Epithelial cell of esophagus (primary cell): Measurements from ENCODE around the gene TGIF2.

Source experiments
- DNase-seq: peaks from one replicate; pipeline ENCODE4 v3.0.0; 2010; ENCODE audit warnings: low read depth
- H3K4me3 ChIP-seq: 2 replicates; pipeline ENCODE4 v1.5.1; 2011; ENCODE audit warnings: mild to moderate bottlenecking, low read length, control low read depth
- TF ChIP-seq, protein P1 (sequence below): IDR thresholded peaks from 2 replicates; pipeline ENCODE4 v1.5.1; 2011; ENCODE audit warnings: low read depth, mild to moderate bottlenecking, low read length, control low read depth, inconsistent platforms; ENCODE audit not compliant: insufficient read depth; ENCODE audit errors: missing control alignments

TGIF2 gene

DNA sequence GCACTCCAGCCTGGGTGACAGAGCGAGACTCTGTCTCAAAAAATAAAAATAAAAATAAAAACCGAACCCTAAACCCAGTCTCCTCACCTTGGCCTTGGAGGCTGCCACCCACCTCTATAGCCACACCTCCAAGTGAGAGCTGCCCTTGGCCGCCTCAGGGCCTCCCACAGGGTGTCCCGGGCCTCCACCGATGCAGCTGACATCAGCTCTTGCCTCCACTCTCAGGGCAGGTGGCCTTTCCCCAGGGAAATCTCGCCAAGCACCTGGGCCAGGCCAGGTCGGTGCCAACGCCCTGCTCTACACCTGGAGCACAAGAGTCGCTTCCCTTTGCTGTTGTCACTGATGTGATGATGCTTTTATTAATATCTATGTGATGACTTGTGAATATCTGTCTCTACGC lies 41.0 kb upstream of the TGIF2 start:
- TF ChIP-seq, protein P1, sequence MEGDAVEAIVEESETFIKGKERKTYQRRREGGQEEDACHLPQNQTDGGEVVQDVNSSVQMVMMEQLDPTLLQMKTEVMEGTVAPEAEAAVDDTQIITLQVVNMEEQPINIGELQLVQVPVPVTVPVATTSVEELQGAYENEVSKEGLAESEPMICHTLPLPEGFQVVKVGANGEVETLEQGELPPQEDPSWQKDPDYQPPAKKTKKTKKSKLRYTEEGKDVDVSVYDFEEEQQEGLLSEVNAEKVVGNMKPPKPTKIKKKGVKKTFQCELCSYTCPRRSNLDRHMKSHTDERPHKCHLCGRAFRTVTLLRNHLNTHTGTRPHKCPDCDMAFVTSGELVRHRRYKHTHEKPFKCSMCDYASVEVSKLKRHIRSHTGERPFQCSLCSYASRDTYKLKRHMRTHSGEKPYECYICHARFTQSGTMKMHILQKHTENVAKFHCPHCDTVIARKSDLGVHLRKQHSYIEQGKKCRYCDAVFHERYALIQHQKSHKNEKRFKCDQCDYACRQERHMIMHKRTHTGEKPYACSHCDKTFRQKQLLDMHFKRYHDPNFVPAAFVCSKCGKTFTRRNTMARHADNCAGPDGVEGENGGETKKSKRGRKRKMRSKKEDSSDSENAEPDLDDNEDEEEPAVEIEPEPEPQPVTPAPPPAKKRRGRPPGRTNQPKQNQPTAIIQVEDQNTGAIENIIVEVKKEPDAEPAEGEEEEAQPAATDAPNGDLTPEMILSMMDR, result no peak
- H3K4me3 ChIP-seq, result no peak overlapping the region
- no peak for DNase-seq

DNA sequence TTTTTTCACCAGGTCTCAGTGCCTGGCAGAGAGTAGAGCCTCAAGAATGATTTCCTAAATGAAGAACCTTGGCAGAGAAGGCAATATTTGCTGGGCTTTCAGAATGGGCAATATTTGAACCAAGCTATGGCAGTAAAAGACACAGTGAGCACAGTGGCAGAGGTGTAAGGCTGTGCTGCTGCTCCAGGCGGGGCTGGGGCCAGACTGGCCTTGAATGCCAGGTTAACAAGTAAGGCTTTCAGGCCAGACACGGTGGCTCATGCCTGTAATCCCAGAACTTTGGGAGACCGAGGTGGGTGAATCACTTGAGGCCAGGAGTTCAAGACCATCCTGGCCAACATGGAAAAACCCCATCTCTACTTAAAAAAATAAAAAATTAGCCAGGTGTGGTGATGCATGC lies 40.6 kb upstream of the TGIF2 start:
- TF ChIP-seq, protein P1, result no peak
- DNase-seq, result no peak
- H3K4me3 ChIP-seq, result no peak overlapping the region

DNA sequence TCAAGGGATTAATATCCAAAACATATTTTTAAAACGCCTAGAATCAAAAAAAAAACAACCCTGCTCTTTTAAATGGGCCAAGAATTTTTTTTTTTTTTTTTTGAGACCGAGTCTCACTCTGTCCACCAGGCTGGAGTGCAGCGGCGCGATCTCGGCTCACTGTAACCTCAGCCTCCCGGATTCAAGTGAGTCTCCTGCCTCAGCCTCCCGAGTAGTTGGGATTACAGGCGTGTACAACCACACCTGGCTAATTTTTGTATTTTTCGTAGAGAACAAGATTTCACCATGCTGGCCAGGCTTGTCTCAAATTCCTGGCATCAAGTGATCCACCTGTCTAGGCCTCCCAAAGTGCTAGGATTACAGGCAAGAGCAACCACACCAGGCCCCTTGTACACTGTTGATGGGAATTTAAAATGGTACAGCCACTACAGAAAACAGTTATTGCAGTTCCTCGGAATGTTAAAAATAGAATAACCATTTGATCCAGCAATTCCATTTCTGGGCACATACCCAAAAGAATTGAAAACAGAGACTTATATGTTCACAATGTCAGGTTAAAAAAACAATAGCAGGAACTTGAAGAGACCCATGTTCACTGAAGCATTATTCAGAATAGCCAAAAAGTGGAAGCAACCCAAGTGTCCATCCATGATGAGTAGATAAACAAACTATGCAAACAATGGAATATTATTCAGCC lies 35.2 kb upstream of the TGIF2 start:
- DNase-seq, result no peak

DNA sequence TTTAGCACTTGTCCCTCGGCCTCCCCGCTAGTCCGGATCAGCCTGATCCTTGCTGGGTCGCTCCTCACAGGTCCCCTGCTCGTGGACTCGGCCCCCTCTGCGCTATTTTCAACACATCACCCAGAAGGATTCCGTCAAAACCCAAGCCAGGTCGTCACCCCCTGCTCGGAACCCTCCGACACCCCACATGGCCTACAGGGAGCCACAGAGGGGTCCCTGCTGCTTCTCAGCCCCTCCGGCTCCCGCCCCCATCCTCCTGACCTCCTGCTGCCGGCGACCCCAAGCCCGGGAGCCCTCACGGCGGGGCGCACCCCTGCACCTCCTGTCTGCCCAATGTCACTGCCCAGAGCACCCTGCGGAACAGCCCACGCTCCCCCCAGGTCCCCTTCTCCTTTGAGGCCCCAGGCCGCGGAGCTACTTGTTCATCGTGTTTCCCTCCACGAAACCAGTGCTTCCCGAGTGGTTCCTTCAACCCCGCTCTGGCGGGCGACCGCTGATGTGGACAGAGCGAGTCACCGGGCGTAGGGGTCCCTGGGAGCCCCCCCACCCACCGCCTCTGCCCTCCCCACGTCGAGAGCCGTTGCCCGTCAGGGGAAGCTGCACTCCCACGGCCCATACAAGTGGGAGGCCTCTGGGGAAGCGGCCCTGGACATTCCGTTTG lies 32.7 kb upstream of the TGIF2 start:
- no peak overlapping the region for H3K4me3 ChIP-seq
- TF ChIP-seq, protein P1, result no peak
- no peak for DNase-seq

More for the DNA sequence above, 35.2 kb upstream of the TGIF2 start:
- H3K4me3 ChIP-seq, result no peak overlapping the region
- TF ChIP-seq, protein P1, result no peak

DNA sequence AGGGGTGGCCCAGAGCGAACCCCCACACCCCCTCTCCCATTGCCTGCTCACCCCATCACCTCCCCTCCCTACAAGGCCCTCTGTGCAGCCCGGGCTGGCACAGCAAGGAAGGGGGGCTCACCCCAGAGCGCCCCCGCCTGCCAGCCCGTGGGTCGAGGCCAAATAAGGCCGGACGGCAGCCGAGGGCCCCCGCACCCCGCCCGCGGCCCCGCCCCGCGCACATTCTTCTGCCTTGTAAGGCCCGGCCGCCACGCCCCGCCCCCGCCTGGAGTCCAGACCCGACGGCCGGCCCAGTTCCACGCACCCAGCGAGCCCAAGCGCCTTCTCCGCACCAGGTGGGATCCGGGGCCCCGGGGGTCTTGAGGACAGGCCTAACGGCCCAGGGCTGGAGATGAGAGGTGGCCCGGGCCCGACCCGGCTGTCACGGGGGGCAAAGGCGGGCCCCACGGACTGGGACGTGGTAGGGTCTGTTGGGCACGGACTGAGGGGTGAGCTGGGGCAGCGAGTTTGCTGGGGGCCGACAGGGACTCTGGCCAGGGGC lies 32.1 kb upstream of the TGIF2 start, which contains the start of gene MYL9:
MYL9 (plus strand) TSS at position 293 of the 541 bp plus-strand sequence. CDS start 3,366 bp downstream, outside the sequence.
- H3K4me3 ChIP-seq, result peak within 1 kb of the TSS; percentile 21
- DNase-seq, result peak; percentile 53
- TF ChIP-seq, protein P1, result no peak

DNA sequence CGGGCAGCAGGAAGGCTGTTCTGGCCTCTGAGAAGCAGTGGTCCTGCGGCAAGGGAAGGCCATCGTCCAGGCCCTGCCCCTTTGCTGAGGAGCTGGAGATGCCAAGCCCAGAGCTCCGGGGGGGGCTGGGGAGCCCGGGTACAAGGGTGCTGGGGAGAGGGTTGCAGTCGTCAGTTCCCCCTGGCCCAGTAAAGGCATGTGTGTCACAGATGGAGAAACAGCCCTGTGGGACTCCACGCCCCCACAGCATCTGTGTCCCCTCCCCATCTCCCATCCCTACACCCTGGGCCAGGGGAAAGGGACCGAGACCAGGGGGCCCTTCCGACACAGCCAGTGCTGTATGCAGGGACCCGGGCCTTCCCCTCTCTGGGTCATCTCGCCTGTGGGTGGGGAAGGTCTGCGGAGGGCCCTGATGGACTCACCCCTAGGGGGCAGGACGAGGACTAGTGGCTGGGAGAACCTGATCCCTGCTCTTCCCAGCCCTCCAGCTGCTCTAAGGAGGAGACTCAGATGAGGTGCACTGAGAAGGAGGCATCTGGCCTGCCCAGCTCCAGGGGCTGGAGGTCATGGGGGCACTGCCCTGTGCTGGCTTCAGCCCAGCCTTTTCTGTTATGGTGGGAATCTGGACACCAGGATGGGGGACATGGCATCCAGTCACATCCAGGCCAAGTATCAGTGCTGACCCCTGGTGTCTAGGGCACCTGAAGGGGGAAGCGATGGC lies 31.5 kb upstream of the TGIF2 start:
- H3K4me3 ChIP-seq, result peak overlapping the region; percentile 21
- TF ChIP-seq, protein P1, result peak; percentile 19
- DNase-seq, result peak; percentile 19
